Measurements from ENCODE around the gene BLOC1S3. TPM values are rescaled to one million over a fixed set of nuclear protein-coding genes. Genes with fewer than 3 reads are reported as not detected.

Gene BLOC1S3
- total RNA-seq, 6 experiments from 2014 or later = 4.7 to 17.0 (median 6.1) TPM

DNA sequence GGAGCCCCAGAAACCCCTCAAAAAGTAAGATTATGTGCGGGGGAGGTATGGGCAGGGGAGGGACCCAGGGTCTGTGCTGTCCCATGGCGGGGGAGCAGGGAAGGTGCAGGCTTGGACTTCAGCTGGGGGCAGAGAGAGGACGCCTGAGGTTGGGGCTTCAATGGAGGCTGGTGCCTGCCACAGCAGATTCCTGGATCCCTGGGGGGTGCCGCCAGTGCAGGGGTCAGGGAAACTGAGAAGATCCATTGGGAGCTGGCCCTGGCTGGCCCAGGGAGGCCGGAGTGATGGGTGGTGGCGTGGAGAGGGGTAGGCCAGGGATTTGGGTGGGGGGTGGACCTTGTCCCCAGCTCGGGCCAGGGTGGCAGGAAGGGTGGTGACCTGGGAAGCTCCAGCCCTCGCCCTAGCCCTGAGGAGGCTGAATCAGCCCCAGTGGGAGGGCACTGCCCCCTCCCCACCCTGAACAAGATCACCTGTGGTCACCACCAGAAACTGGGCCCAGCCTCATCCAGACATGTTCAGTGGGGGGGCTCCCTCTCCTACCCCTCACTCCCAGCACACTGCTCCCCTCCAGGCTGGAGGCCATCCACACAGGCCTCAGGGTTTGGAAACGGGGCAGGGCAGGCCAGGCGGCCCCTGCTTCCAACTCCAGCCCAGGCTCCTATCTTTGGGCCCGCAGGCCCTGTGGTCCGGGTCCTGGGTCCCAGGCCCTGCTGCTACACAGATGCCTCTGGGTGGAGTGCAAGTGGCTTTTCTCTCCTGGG lies 19.2 kb upstream of the BLOC1S3 start:
- ATAC-seq (no peak), DNase-seq (no peak)
- Histone ChIP-seq H3K27me3 (peaks cover 0 to 2% of the 10 kb centered on the region in 2 donors), H3K36me3 (no peaks in the 10 kb centered on the region), H3K9me3 (no peaks in the 10 kb centered on the region), H3K4me3 (no peak overlapping the region), H3K27ac (no peak overlapping the region), H3K4me1 (no peaks in the 10 kb centered on the region)
- TF ChIP-seq, protein P1, sequence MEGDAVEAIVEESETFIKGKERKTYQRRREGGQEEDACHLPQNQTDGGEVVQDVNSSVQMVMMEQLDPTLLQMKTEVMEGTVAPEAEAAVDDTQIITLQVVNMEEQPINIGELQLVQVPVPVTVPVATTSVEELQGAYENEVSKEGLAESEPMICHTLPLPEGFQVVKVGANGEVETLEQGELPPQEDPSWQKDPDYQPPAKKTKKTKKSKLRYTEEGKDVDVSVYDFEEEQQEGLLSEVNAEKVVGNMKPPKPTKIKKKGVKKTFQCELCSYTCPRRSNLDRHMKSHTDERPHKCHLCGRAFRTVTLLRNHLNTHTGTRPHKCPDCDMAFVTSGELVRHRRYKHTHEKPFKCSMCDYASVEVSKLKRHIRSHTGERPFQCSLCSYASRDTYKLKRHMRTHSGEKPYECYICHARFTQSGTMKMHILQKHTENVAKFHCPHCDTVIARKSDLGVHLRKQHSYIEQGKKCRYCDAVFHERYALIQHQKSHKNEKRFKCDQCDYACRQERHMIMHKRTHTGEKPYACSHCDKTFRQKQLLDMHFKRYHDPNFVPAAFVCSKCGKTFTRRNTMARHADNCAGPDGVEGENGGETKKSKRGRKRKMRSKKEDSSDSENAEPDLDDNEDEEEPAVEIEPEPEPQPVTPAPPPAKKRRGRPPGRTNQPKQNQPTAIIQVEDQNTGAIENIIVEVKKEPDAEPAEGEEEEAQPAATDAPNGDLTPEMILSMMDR (IDR thresholded peaks at IDR 0.05) = no peak
- TF ChIP-seq POLR2A (IDR thresholded peaks at IDR 0.05) = no peak
- 80% methylated on average over 4 of the region's 12 CpGs for WGBS (ENCODE audit: insufficient coverage, low coverage, low lambda C conversion rate, missing lambda C conversion rate)
- intact Hi-C loops (cut with DNase I) = loop anchor here in 1 of 2 donors (10.0 kb wide), 1 partner anchor 185 kb away; the partner anchor contains the start of gene KLC3

DNA sequence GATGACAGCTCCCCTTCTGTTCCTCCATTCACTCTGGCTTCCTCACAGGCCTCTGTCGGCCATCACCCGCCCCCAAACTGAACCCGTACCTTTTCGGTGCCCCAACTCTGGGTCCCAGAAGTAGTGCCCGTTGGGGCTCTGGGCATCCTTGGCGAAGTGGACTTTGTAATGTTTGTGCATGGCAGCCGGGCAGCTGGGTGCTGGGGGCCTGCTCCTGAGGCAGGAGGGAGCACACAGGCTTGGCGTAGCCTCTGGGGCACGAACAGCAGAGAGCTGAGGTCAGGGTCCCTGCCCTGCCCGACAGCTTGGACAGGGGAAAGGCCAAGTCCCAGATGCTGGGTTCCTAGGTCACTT lies 18.6 kb upstream of the BLOC1S3 start:
- H3K27me3 ChIP-seq = no peaks in the 10 kb centered on the region
- WGBS (ENCODE audit: insufficient coverage, low coverage, low lambda C conversion rate, missing lambda C conversion rate) = 56% methylated on average over 8 of the region's 10 CpGs
- H3K36me3 ChIP-seq = no peaks in the 10 kb centered on the region
- ATAC-seq = no peak
- TF ChIP-seq POLR2A (IDR thresholded peaks at IDR 0.05) = no peak
- TF ChIP-seq, protein P1 (IDR thresholded peaks at IDR 0.05) = no peak
- H3K9me3 ChIP-seq = no peaks in the 10 kb centered on the region
- DNase-seq = no peak
- no peak overlapping the region for H3K27ac ChIP-seq
- H3K4me3 ChIP-seq = no peak overlapping the region
- no peaks in the 10 kb centered on the region for H3K4me1 ChIP-seq
- intact Hi-C loops (cut with DNase I) = loop anchor here in 1 of 2 donors (10.0 kb wide), 1 partner anchor 185 kb away; the partner anchor contains the start of gene KLC3

DNA sequence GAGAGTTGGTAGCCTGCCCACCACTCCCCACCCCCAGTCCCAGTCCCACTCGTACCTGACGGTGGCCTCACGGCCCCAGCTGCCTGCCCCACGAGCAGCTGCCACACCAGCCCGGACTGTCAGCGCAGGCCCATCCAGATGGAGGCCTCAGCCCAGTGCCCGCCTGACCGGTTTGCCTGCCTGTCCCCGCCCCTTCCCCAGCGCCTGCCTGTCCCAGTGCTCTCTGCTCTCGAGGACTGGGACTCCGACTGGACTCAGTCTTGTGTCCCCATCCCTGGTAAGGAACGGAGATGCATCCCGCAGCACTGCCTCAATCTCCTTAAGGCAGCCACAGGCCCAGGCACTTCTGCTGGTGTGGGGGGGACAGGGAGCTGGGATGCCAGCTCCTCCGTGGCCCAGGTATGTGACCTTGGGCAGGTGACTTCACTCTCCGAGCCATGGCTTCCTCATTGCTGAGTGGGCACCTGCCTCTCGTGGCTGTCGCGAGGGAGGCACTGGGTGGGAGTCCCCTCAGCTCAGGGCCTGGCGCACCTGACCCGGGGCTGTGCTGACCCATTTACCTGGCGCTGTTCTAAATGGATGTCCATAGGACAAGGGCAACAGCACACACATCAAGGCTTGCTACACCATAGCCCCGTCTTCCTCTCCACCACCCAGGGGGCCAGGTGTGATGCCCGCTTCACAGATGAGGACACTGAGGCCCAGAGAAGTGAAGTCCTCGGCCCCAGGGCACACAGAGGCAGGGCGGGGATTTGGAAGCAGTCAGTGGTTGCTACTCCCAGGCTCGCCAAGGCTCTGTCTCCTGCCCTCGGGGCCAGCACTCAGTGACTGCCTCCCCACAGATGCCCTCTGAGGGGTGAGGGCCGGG lies 17.5 kb upstream of the BLOC1S3 start, which contains the start of gene NKPD1:
TSS of gene NKPD1 (minus strand) at position 113 of the 868 bp plus-strand sequence. CDS start 832 bp downstream, outside the sequence.
- WGBS (ENCODE audit: insufficient coverage, low coverage, low lambda C conversion rate, missing lambda C conversion rate) = 59% methylated on average over 4 of the region's 29 CpGs
- Histone ChIP-seq H3K27me3 (no peaks in the 10 kb centered on the region), H3K27ac (no peak within 1 kb of the TSS), H3K36me3 (no peaks in the 10 kb centered on the region), H3K4me1 (no peaks in the 10 kb centered on the region), H3K4me3 (no peak within 1 kb of the TSS), H3K9me3 (no peaks in the 10 kb centered on the region)
- TF ChIP-seq, protein P1 (IDR thresholded peaks at IDR 0.05) = no peak
- peak in 1 of 4 donors; percentile 2 for ATAC-seq
- no peak for DNase-seq
- intact Hi-C loops (cut with DNase I) = no loop called here

DNA sequence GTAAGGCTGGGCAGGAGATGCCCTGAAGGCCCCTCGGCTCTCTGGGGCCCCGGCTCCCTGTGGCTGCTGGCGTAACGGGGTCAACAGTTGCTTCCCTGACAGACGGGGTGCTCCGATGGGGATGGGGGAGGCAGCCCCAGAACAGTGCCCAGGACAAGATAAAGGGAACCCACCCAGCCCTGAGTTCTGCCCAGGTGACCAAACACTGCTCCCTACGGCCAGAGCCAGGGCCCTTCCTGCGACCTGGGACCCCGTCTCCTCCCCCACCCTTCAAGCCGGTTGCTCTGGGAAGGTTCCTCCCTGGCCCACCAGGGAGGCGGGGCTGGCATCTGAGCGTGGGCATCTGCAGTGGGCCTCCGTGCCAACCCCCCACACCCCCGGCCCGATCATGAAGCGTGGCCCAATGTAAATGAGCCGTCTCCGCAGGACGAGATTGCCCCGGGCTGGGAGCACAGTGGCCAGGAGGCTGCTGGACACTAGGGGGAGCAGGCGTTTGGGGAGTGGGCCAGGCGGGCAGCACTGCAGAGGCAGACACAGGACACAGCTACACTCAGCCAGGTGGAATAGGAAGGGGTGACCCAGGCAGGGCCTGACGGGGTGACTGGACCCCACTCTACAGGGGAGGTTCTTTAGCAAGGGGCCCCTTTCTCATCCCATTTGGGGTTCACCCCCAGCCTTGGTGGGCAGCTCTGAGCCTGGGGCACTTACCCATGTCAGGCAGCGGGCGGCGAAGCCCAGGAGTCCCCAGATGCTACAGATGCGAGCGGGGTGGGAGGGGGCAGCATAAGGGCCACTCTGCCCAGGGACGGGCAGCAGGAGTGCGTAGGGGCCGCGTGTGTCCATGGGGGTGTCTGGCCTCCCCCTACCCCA lies 16.6 kb upstream of the BLOC1S3 start:
- no peaks in the 10 kb centered on the region for H3K27me3 ChIP-seq
- H3K4me3 ChIP-seq = no peak overlapping the region
- no peak for TF ChIP-seq POLR2A (IDR thresholded peaks at IDR 0.05)
- TF ChIP-seq, protein P1 (IDR thresholded peaks at IDR 0.05) = peak; percentile 31 to 46 (median 44)
- no peaks in the 10 kb centered on the region for H3K9me3 ChIP-seq
- H3K36me3 ChIP-seq = no peaks in the 10 kb centered on the region
- peak in 2 of 3 donors; percentile 48 to 52 for DNase-seq
- ATAC-seq = peak; percentile 39 to 63 (median 54)
- H3K4me1 ChIP-seq = no peaks in the 10 kb centered on the region
- 23% methylated on average over 3 of the region's 32 CpGs for WGBS (ENCODE audit: insufficient coverage, low coverage, low lambda C conversion rate, missing lambda C conversion rate)
- no peak overlapping the region for H3K27ac ChIP-seq
- intact Hi-C loops (cut with DNase I) = no loop called here

Data from right lobe of liver (tissue), 6 donors.